Measurements from ENCODE around the gene MICAL3. TPM values are rescaled to one million over a fixed set of nuclear protein-coding genes. Genes with fewer than 3 reads are reported as not detected.

The MICAL3 gene
- polyA plus RNA-seq, 1 of the 3 experiments (the other 2 are of a cell fraction): 83.1 TPM

DNA sequence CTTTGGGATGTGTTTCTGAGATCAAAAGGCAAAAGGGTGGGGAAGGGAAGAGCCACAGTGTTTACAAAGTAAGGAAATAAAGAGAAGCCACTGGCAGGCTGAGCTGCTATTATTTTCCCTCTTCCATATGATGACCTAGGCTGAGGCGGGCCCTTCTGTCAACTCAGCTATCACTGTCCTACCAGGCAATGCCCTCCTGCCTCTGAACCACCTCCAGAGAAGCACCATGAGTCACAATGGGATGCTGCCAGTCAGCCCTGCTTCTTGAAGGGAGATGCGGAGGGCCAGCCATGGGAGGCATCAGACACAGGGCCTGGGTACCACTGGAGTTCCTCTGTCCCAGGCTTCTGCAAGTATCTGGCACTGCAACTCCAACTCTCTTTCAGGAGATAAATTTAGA lies 142.2 kb downstream of the MICAL3 start:
- no peak for TF ChIP-seq POLR2AphosphoS5 (IDR thresholded peaks at IDR 0.05; ENCODE audit: low read depth, low read length)
- no peak for TF ChIP-seq ELF1 (IDR thresholded peaks at IDR 0.05)
- no peak for DNase-seq
- no peaks in the 10 kb centered on the region for H3K79me2 ChIP-seq (ENCODE audit: insufficient read depth)
- no peaks in the 10 kb centered on the region for H3K9me3 ChIP-seq
- no peaks in the 10 kb centered on the region for H4K20me1 ChIP-seq (ENCODE audit: insufficient read depth)
- CTCF ChIA-PET: interaction anchor here (0.8 to 1.5 kb wide), 4 partner anchors 9 to 193 kb away, joined by 3 to 5 read pairs (median 3); no protein-coding TSS in a partner anchor
- no peaks in the 10 kb centered on the region for H3F3A ChIP-seq (replicated peaks; ENCODE audit: insufficient read depth)
- H3K9ac ChIP-seq: no peak overlapping the region
- peaks cover 10 to 82% of the 10 kb centered on the region in 2 experiments for H3K36me3 ChIP-seq (replicated peaks in 1 of 2; ENCODE audit: control insufficient read depth in 1 of 2, insufficient read depth in 2 of 2, low read length in 1 of 2)
- H3K4me2 ChIP-seq: no peak overlapping the region
- no peak overlapping the region for H3K27ac ChIP-seq (ENCODE audit: low read depth in 2 of 2, low read length in 1 of 2)
- POLR2A ChIA-PET: no interaction called here
- no peaks in the 10 kb centered on the region for H3K9me2 ChIP-seq
- H3K27me3 ChIP-seq (ENCODE audit: insufficient read depth): no peaks in the 10 kb centered on the region
- no peak overlapping the region for H3K4me3 ChIP-seq (ENCODE audit: low read depth in 2 of 2, low read length in 1 of 2)
- 100% methylated on average over 2 of the region's 2 CpGs for WGBS (ENCODE audit: low lambda C conversion rate)
- H2AFZ ChIP-seq (ENCODE audit: low read depth): no peak overlapping the region
- H3K4me1 ChIP-seq (ENCODE audit: control insufficient read depth in 1 of 2, insufficient read depth in 2 of 2, low read depth in 1 of 2, low read length in 1 of 2): peaks cover 0 to 15% of the 10 kb centered on the region in 2 experiments; a peak in 2 of 4 replicates

DNA sequence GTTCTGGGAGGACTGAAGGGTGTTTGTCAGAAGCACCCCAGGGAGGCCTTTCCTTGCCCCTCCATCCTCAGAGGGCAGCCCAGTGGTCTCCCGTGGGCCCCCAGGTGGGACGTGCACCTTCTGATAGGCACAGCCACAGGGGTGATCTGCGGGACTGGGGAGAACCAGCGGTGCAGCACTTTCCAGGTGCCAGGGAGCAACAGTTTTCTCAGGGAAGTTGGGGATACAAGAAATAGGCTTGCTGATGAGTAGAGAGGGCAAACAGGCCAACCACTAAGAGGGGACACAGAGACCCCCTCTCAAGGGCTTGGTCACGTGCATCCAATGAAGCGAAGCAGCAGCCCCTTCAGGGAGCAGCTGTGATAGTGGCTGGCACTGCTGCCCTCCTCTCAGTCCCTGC lies 143.0 kb downstream of the MICAL3 start:
- peaks cover 7 to 76% of the 10 kb centered on the region in 2 experiments for H3K36me3 ChIP-seq (replicated peaks in 1 of 2; ENCODE audit: control insufficient read depth in 1 of 2, insufficient read depth in 2 of 2, low read length in 1 of 2)
- no peaks in the 10 kb centered on the region for H3K27me3 ChIP-seq (ENCODE audit: insufficient read depth)
- no peak overlapping the region for H2AFZ ChIP-seq (ENCODE audit: low read depth)
- no peaks in the 10 kb centered on the region for H3K79me2 ChIP-seq (ENCODE audit: insufficient read depth)
- no peaks in the 10 kb centered on the region for H3F3A ChIP-seq (replicated peaks; ENCODE audit: insufficient read depth)
- no peaks in the 10 kb centered on the region for H3K9me2 ChIP-seq
- H3K9ac ChIP-seq: no peak overlapping the region
- 80% methylated on average over 2 of the region's 6 CpGs for WGBS (ENCODE audit: low lambda C conversion rate)
- H3K4me3 ChIP-seq (ENCODE audit: low read depth in 2 of 2, low read length in 1 of 2): no peak overlapping the region
- TF ChIP-seq YY1 (IDR thresholded peaks at IDR 0.05; ENCODE audit: low read depth) (no peak), SIN3A (IDR thresholded peaks at IDR 0.05; ENCODE audit: borderline replicate concordance, low read depth, low read length) (no peak), TCF12 (IDR thresholded peaks at IDR 0.05) (no peak), EP300 (IDR thresholded peaks at IDR 0.05; ENCODE audit: borderline replicate concordance in 1 of 2, low read depth in 1 of 2, low read length in 1 of 2) (no peak), TEAD4 (IDR thresholded peaks at IDR 0.05; ENCODE audit: borderline replicate concordance, insufficient read depth) (no peak), MEF2A (IDR thresholded peaks at IDR 0.05; ENCODE audit: borderline replicate concordance, low read depth) (no peak), RAD21 (IDR thresholded peaks at IDR 0.05; ENCODE audit: low read length) (no peak), NRF1 (IDR thresholded peaks at IDR 0.05; ENCODE audit: low read depth, low read length) (no peak), FOSL2 (IDR thresholded peaks at IDR 0.05; ENCODE audit: borderline replicate concordance, low read depth) (no peak), NFIC (IDR thresholded peaks at IDR 0.05; ENCODE audit: borderline replicate concordance) (no peak), GABPA (IDR thresholded peaks at IDR 0.05; ENCODE audit: low read depth) (no peak), ELF1 (IDR thresholded peaks at IDR 0.05) (no peak)
- TF ChIP-seq, protein P1, sequence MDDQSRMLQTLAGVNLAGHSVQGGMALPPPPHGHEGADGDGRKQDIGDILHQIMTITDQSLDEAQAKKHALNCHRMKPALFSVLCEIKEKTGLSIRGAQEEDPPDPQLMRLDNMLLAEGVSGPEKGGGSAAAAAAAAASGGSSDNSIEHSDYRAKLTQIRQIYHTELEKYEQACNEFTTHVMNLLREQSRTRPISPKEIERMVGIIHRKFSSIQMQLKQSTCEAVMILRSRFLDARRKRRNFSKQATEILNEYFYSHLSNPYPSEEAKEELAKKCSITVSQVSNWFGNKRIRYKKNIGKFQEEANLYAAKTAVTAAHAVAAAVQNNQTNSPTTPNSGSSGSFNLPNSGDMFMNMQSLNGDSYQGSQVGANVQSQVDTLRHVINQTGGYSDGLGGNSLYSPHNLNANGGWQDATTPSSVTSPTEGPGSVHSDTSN (IDR thresholded peaks at IDR 0.05): no peak
- TF ChIP-seq, protein P2, sequence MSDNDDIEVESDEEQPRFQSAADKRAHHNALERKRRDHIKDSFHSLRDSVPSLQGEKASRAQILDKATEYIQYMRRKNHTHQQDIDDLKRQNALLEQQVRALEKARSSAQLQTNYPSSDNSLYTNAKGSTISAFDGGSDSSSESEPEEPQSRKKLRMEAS (IDR thresholded peaks at IDR 0.05; ENCODE audit: low read depth): no peak
- no peaks in the 10 kb centered on the region for H3K9me3 ChIP-seq
- DNase-seq: no peak
- CTCF ChIA-PET: interaction anchor here (1.1 to 3.6 kb wide), 4 partner anchors 11 to 194 kb away, joined by 3 to 13 read pairs (median 4); no protein-coding TSS in a partner anchor
- POLR2A ChIA-PET: no interaction called here
- H4K20me1 ChIP-seq (ENCODE audit: insufficient read depth): 0 out of 2 replicates have a peak, but pooled peaks cover under 1% of the 10 kb centered on the region
- H3K4me1 ChIP-seq (ENCODE audit: control insufficient read depth in 1 of 2, insufficient read depth in 2 of 2, low read depth in 1 of 2, low read length in 1 of 2): peaks cover 0 to 15% of the 10 kb centered on the region in 2 experiments; a peak in 2 of 4 replicates
- H3K4me2 ChIP-seq: no peak overlapping the region
- no peak overlapping the region for H3K27ac ChIP-seq (ENCODE audit: low read depth in 2 of 2, low read length in 1 of 2)
